HEK293 (cell line): Measurements from ENCODE around the gene TNFRSF18.
A peak's percentile ranks its signal among the peaks of the same experiment; 100 is the strongest.

Source experiments
- CTCF ChIA-PET: fragments of 350-600 bp; formaldehyde crosslinking; extraction: SDS; loops from one replicate; lab custom pipeline; 2021; ENCODE audit warnings: antibody characterized with exemption; lab: Yijun Ruan, JAX
- POLR2A ChIA-PET: fragments of 300-600 bp; formaldehyde crosslinking; extraction: SDS; loops from one replicate; lab custom pipeline; 2020; ENCODE audit warnings: antibody characterized with exemption, inconsistent platforms; lab: Yijun Ruan, JAX
- H3K27ac ChIP-seq: fragments of 200-500 bp; sonication (Bioruptor generic); 2 replicates; pipeline ENCODE4 v1.5.1; 2014; ENCODE audit warnings: low read depth, low read length, control low read depth, inconsistent platforms; ENCODE audit errors: extremely low read depth
- H3K36me3 ChIP-seq, 2 experiments: fragments of 200-500 bp in 1 of 2; sonication (Bioruptor generic) in 1 of 2; 1 replicate in 1 of 2; 2 replicates in 1 of 2; pipeline ENCODE4 v1.5.1; 2014 to 2017; ENCODE audit warnings: inconsistent platforms in 2 of 2, low read length in 2 of 2; ENCODE audit not compliant: control insufficient read depth in 2 of 2, insufficient read depth in 1 of 2
- H3K4me1 ChIP-seq: fragments of 200-500 bp; sonication (Bioruptor generic); 2 replicates; pipeline ENCODE4 v1.5.1; 2014; ENCODE audit warnings: mild to moderate bottlenecking, low read length, inconsistent platforms; ENCODE audit not compliant: control insufficient read depth, insufficient read depth
- H3K4me3 ChIP-seq: 2 replicates; pipeline ENCODE4 v1.5.1; 2011; ENCODE audit warnings: low read depth, mild to moderate bottlenecking, control low read depth, low read length, moderate library complexity
- H3K9me3 ChIP-seq: fragments of 200-500 bp; sonication (Bioruptor generic); 2 replicates; pipeline ENCODE4 v1.5.1; 2014; ENCODE audit warnings: low read depth, low read length, inconsistent platforms; ENCODE audit not compliant: control insufficient read depth, insufficient read depth
- BCL11A ChIP-seq: fragments of 450-650 bp; formaldehyde crosslinking; IDR thresholded peaks from 2 replicates; pipeline ENCODE4 v1.5.1; 2016; ENCODE audit warnings: low read depth, missing biosample characterization, missing genetic modification characterization
- BCL11B ChIP-seq: fragments of 450-650 bp; formaldehyde crosslinking; IDR thresholded peaks from 2 replicates; pipeline ENCODE4 v1.5.1; 2016; ENCODE audit warnings: low read depth, missing biosample characterization, missing genetic modification characterization
- GLIS1 ChIP-seq: fragments of 450-650 bp; formaldehyde crosslinking; IDR thresholded peaks from 2 replicates; pipeline ENCODE4 v1.5.1; 2016; ENCODE audit warnings: missing biosample characterization, missing genetic modification characterization
- PRDM2 ChIP-seq: fragments of 450-650 bp; formaldehyde crosslinking; IDR thresholded peaks from 2 replicates; pipeline ENCODE4 v1.5.1; 2016; ENCODE audit warnings: missing biosample characterization, missing genetic modification characterization, borderline replicate concordance
- SCRT2 ChIP-seq: fragments of 450-650 bp; formaldehyde crosslinking; IDR thresholded peaks from 2 replicates; pipeline ENCODE4 v1.5.1; 2016; ENCODE audit warnings: missing biosample characterization, missing genetic modification characterization
- WT1 ChIP-seq: fragments of 450-650 bp; formaldehyde crosslinking; IDR thresholded peaks from 2 replicates; pipeline ENCODE4 v1.5.1; 2016; ENCODE audit warnings: missing biosample characterization, missing genetic modification characterization
- ZNF175 ChIP-seq: fragments of 450-650 bp; formaldehyde crosslinking; IDR thresholded peaks from 2 replicates; pipeline ENCODE4 v1.5.1; 2016; ENCODE audit warnings: missing biosample characterization, missing genetic modification characterization
- ZNF214 ChIP-seq: fragments of 450-650 bp; formaldehyde crosslinking; IDR thresholded peaks from 2 replicates; pipeline ENCODE4 v1.5.1; 2017; ENCODE audit warnings: missing biosample characterization, mild to moderate bottlenecking, missing genetic modification characterization, borderline replicate concordance
- ZNF248 ChIP-seq: fragments of 450-650 bp; formaldehyde crosslinking; IDR thresholded peaks from 2 replicates; pipeline ENCODE4 v1.5.1; 2017; ENCODE audit warnings: missing biosample characterization, missing genetic modification characterization
- ZNF341 ChIP-seq: fragments of 450-650 bp; formaldehyde crosslinking; IDR thresholded peaks from 2 replicates; pipeline ENCODE4; 2016; ENCODE audit warnings: low read depth, missing biosample characterization, missing genetic modification characterization
- ZNF529 ChIP-seq: fragments of 450-650 bp; formaldehyde crosslinking; IDR thresholded peaks from 2 replicates; pipeline ENCODE4 v1.5.1; 2017; ENCODE audit warnings: missing genetic modification characterization, missing biosample characterization; ENCODE audit not compliant: insufficient replicate concordance
- ZNF76 ChIP-seq: fragments of 450-650 bp; formaldehyde crosslinking; IDR thresholded peaks from 2 replicates; pipeline ENCODE4; 2016; ENCODE audit warnings: low read depth, missing biosample characterization, missing genetic modification characterization, borderline replicate concordance
- TF ChIP-seq, protein P1 (sequence below): fragments of 450-650 bp; formaldehyde crosslinking; IDR thresholded peaks from 2 replicates; pipeline ENCODE4 v1.5.1; 2017; ENCODE audit warnings: missing biosample characterization, missing genetic modification characterization
- TF ChIP-seq, protein P2 (sequence below): fragments of 450-650 bp; formaldehyde crosslinking; IDR thresholded peaks from 2 replicates; pipeline ENCODE4 v1.5.1; 2016; ENCODE audit warnings: missing biosample characterization, missing genetic modification characterization
- TF ChIP-seq, protein P3 (sequence below): fragments of 450-650 bp; formaldehyde crosslinking; IDR thresholded peaks from 2 replicates; pipeline ENCODE4 v1.5.1; 2016; ENCODE audit warnings: missing biosample characterization, missing genetic modification characterization

The TNFRSF18 gene, protein sequence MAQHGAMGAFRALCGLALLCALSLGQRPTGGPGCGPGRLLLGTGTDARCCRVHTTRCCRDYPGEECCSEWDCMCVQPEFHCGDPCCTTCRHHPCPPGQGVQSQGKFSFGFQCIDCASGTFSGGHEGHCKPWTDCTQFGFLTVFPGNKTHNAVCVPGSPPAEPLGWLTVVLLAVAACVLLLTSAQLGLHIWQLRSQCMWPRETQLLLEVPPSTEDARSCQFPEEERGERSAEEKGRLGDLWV

DNA sequence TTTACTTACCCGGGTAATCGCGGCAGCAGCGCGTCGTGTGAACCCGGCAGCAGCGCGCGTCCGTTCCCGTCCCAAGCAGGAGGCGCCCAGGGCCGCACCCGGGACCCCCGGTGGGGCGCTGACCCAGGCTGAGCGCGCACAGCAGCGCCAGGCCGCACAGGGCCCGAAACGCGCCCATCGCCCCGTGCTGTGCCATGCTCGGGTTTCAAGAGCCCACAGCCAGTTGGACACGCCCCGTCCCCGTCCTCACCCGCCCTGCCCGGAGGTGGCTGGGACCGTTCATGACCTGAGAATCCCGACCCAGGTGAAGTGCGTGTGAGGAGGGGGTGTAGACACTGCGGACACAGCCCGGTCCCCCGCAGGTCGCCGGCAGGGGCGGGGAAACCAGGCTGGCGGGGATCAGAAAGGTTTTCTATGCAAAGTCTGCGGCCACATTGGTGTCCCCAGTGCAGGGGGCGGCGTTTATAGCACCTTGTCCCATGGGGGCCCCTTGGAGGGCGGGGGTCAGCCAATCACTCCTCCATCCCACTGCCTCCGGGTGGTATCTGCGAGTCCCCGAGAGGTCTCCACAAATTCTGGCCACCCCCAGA is at the start of gene TNFRSF18:
TSS of gene TNFRSF18 (minus strand) at position 217 of the 590 bp plus-strand sequence. CDS start at position 196, 21 bp downstream.
- CTCF ChIA-PET, result no interaction called here
- H3K27ac ChIP-seq, result no peak within 1 kb of the TSS
- H3K9me3 ChIP-seq, result no peaks in the 10 kb centered on the region
- POLR2A ChIA-PET, result interaction anchor here (0.6 kb wide), 1 partner anchor 139 kb away, joined by 3 read pairs; no protein-coding TSS in a partner anchor
- peaks cover 3% of the 10 kb centered on the region; the same call in 1 of the 2 replicates for H3K4me1 ChIP-seq
- peak; percentile 73 for TF ChIP-seq GLIS1 (tag by site-specific recombination)
- TF ChIP-seq ZNF214 (tag by site-specific recombination), result no peak
- no peak for TF ChIP-seq PRDM2 (tag by site-specific recombination)
- TF ChIP-seq ZNF529 (tag by site-specific recombination), result no peak
- TF ChIP-seq SCRT2 (tag by site-specific recombination), result no peak
- TF ChIP-seq, protein P1, sequence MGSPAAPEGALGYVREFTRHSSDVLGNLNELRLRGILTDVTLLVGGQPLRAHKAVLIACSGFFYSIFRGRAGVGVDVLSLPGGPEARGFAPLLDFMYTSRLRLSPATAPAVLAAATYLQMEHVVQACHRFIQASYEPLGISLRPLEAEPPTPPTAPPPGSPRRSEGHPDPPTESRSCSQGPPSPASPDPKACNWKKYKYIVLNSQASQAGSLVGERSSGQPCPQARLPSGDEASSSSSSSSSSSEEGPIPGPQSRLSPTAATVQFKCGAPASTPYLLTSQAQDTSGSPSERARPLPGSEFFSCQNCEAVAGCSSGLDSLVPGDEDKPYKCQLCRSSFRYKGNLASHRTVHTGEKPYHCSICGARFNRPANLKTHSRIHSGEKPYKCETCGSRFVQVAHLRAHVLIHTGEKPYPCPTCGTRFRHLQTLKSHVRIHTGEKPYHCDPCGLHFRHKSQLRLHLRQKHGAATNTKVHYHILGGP (tag by site-specific recombination), result no peak
- TF ChIP-seq, protein P2, sequence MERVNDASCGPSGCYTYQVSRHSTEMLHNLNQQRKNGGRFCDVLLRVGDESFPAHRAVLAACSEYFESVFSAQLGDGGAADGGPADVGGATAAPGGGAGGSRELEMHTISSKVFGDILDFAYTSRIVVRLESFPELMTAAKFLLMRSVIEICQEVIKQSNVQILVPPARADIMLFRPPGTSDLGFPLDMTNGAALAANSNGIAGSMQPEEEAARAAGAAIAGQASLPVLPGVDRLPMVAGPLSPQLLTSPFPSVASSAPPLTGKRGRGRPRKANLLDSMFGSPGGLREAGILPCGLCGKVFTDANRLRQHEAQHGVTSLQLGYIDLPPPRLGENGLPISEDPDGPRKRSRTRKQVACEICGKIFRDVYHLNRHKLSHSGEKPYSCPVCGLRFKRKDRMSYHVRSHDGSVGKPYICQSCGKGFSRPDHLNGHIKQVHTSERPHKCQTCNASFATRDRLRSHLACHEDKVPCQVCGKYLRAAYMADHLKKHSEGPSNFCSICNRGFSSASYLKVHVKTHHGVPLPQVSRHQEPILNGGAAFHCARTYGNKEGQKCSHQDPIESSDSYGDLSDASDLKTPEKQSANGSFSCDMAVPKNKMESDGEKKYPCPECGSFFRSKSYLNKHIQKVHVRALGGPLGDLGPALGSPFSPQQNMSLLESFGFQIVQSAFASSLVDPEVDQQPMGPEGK, result 0 out of 2 replicates have a peak, but pooled peaks have one; percentile 29
- TF ChIP-seq ZNF341 (tag by site-specific recombination), result no peak
- TF ChIP-seq ZNF175 (tag by site-specific recombination), result no peak
- no peak for TF ChIP-seq BCL11B (tag by site-specific recombination)
- no peak for TF ChIP-seq ZNF248 (tag by site-specific recombination)
- H3K36me3 ChIP-seq, result no peaks in the 10 kb centered on the region
- H3K4me3 ChIP-seq, result no peak within 1 kb of the TSS

DNA sequence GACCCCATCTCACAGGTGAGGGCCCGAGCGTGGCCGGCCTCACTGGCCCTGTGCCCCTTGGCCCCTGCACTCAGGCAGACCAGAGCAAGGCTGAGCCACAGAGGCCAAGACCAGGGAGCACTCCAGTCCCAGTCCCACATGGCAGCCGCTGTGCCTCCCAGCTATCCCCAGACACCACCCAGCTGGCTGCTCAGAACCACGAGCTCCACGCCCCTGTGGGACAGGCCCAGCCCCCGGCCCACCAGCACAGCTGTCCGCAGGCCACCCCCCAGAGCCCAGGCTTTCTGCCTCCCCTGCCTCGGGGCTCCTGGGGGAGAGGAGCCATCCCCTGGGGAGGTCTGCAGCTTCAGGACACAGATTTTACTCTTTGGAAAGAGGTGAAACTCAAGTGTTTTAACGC is 49.2 kb upstream of the TNFRSF18 start:
- CTCF ChIA-PET, result no interaction called here
- POLR2A ChIA-PET, result no interaction called here
- peaks cover 6 to 79% of the 10 kb centered on the region in 2 experiments; a peak in 2 of 3 replicates for H3K36me3 ChIP-seq
- 0 out of 2 replicates have a peak overlapping the region, but pooled peaks have one; percentile 14 for H3K27ac ChIP-seq
- no peak overlapping the region for H3K4me3 ChIP-seq
- no peaks in the 10 kb centered on the region; the same call in 1 of the 2 replicates for H3K4me1 ChIP-seq
- H3K9me3 ChIP-seq, result no peaks in the 10 kb centered on the region
- TF ChIP-seq BCL11A (no peak), WT1 (no peak), GLIS1 (tag by site-specific recombination) (peak; percentile 89), ZNF76 (tag by site-specific recombination) (no peak)
- TF ChIP-seq, protein P3, sequence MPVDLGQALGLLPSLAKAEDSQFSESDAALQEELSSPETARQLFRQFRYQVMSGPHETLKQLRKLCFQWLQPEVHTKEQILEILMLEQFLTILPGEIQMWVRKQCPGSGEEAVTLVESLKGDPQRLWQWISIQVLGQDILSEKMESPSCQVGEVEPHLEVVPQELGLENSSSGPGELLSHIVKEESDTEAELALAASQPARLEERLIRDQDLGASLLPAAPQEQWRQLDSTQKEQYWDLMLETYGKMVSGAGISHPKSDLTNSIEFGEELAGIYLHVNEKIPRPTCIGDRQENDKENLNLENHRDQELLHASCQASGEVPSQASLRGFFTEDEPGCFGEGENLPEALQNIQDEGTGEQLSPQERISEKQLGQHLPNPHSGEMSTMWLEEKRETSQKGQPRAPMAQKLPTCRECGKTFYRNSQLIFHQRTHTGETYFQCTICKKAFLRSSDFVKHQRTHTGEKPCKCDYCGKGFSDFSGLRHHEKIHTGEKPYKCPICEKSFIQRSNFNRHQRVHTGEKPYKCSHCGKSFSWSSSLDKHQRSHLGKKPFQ (tag by site-specific recombination), result no peak
